Measurements from ENCODE around the gene SF1. TPM values are rescaled to one million over a fixed set of nuclear protein-coding genes. Genes with fewer than 3 reads are reported as not detected.

The SF1 gene
- total and polyA plus RNA-seq, 10 donors = 54.2 to 585 (median 443) TPM

DNA sequence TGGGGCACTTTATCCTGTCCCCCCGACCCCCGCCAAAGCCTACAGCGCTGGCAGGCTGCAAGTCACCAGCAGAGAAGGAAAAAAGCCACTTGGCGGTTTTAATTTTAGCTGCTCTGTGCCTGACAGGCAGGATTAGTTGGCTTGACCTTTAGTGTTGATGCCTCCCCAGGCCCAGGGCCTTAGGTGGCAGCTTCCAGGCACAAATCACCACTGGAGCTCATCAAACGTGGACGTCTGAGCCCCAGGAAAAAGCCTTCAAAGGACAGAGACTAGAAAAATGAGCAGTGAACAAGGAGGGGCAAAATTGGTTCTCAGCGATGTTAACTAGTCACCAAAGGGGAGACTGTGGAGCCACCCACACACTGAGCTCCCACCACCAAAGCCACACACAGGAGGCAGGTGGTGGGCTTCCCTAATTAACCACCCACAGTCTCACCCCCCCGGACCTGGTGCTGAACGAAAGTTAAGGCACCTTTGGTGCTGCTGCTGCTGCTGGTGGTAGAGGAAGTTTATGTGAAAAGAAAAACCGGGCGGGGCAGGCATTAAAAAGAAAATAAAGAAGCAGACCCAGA is 14.2 kb downstream of the SF1 start:
- Histone ChIP-seq H3K36me3 (peaks cover 2 to 93% (median 65%) of the 10 kb centered on the region in 6 donors), H3K4me3 (peak overlapping the region in 1 of 8 donors; percentile 28), H3K4me1 (peaks cover 74 to 100% (median 98%) of the 10 kb centered on the region in 6 donors), H3K9me3 (no peaks in the 10 kb centered on the region), H3K27ac (peak overlapping the region; percentile 63 to 91 (median 81)), H3K27me3 (replicated peaks in 1 of 7) (no peaks in the 10 kb centered on the region)
- DNase-seq = peak; percentile 88
- WGBS, 5 donors = 31 to 50% (median 38%) methylated on average over 11 of the region's 11 CpGs
- intact Hi-C loops (cut with DNase I; ENCODE audit: low total_unique reads) = no loop called here
- TF ChIP-seq POLR2AphosphoS5 (IDR thresholded peaks at IDR 0.05) (peak in 2 of 3 donors; percentile 53 to 70), POLR2A (IDR thresholded peaks at IDR 0.05) (no peak)

DNA sequence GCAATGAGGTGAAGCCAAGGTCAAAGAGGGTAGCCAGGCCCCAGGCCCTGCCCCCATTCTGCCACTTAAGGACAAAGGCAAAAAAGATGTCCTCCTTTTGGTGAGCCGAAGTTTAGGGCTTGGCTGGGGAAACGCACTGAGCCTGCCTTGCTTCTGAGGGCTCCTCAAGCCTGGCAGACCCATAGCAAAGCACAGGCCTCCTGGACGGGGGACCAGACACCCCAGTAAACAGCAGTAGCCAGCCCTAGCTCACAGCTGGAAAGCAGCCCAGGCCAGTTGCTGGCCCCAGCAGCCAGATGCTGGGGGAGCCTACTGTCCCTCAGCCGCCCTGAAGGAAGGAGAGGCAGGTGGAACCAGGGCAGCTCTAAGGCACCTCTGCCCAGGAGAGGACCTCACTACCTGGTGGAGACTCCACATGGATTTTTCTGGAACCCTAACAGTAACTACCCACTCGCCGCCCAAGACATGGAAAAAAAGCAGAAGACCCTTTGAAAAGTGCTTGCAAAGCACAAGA is 14.8 kb downstream of the SF1 start:
- DNase-seq = peak; percentile 75
- intact Hi-C loops (cut with DNase I; ENCODE audit: low total_unique reads) = no loop called here
- H3K27ac ChIP-seq = peak overlapping the region; percentile 63 to 91 (median 81)
- TF ChIP-seq POLR2AphosphoS5 (IDR thresholded peaks at IDR 0.05) (peak in 2 of 3 donors; percentile 5 to 68), POLR2A (IDR thresholded peaks at IDR 0.05) (no peak)
- TF ChIP-seq, protein P1, sequence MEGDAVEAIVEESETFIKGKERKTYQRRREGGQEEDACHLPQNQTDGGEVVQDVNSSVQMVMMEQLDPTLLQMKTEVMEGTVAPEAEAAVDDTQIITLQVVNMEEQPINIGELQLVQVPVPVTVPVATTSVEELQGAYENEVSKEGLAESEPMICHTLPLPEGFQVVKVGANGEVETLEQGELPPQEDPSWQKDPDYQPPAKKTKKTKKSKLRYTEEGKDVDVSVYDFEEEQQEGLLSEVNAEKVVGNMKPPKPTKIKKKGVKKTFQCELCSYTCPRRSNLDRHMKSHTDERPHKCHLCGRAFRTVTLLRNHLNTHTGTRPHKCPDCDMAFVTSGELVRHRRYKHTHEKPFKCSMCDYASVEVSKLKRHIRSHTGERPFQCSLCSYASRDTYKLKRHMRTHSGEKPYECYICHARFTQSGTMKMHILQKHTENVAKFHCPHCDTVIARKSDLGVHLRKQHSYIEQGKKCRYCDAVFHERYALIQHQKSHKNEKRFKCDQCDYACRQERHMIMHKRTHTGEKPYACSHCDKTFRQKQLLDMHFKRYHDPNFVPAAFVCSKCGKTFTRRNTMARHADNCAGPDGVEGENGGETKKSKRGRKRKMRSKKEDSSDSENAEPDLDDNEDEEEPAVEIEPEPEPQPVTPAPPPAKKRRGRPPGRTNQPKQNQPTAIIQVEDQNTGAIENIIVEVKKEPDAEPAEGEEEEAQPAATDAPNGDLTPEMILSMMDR (IDR thresholded peaks at IDR 0.05 in 8 of 11, conservative IDR thresholded peaks at IDR 0.05 in 3 of 11) = no peak
- no peaks in the 10 kb centered on the region for H3K9me3 ChIP-seq
- WGBS, 5 donors = 49 to 83% (median 67%) methylated on average over 5 to 6 of the region's 6 CpGs
- no peaks in the 10 kb centered on the region for H3K27me3 ChIP-seq (replicated peaks in 1 of 7)
- H3K36me3 ChIP-seq = peaks cover 2 to 88% (median 60%) of the 10 kb centered on the region in 6 donors
- H3K4me1 ChIP-seq = peaks cover 73 to 100% (median 96%) of the 10 kb centered on the region in 6 donors
- peak overlapping the region in 1 of 8 donors; percentile 28 for H3K4me3 ChIP-seq

DNA sequence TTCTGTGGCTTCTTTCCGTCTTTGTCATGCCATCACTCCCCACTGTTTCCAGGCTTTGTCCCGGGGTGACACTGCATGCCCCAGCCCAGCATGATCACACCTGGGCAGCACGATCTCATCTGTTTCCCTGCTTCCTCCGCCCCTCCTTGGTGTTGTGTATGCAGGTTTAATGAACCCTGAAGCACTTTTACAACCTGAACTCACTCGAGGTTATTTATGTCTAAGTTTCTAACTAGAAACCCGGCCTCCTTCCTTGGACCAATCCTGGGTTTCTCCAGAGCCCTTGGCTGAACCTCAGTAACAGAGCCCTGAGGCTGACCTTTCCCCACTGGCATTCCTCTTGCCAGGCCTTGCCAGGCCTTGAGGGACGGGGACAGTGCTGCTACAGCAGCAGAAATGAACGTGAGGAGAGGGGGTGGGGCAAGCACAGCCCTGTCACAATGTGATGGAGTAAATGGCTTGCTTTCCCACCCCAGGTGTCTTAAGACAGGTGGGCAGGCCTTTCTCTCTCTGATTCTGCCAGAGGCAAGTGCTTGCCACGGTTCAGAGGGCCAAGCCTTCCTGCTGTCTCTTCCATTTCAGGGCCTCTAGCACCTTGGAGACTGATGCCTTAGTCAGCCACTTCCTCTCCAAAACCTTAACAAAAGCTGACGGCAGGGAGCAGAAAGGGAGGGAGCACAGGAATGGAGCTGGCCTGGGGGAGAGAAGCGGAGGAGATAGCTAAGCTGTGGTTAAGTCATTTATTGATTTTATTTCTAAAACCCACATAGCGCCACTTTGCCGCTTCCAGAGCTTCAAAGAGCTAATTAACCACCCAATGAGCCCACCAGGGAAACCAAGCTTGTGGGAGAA is 15.4 kb downstream of the SF1 start:
- peaks cover 67 to 100% (median 89%) of the 10 kb centered on the region in 6 donors for H3K4me1 ChIP-seq
- no peaks in the 10 kb centered on the region for H3K9me3 ChIP-seq
- peak overlapping the region; percentile 63 to 91 (median 81) for H3K27ac ChIP-seq

DNA sequence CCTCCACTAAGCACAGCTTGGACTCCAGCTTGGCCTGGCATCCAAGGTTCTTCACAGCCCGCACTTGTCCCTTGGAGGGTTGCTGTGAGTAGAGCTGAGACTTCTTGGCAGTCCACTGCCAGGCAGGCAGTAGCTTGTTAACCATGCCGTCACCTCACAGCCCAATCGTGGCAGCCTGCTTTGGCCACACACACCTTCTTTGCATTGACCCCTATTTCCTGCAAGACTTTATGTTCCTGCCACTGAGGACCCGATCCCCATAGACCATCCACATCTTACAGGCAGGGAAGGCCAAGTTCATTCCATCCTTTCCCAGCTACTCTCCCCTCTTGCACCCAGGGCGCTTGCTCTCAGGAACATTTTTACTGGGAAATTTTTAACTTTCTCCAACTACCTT is 16.1 kb downstream of the SF1 start:
- H3K36me3 ChIP-seq = peaks cover under 1 to 75% (median 47%) of the 10 kb centered on the region in 6 donors

More for the DNA sequence above, 15.4 kb downstream of the SF1 start:
- TF ChIP-seq POLR2A (IDR thresholded peaks at IDR 0.05) = no peak
- peak in 2 of 3 donors; percentile 55 to 60 for TF ChIP-seq POLR2AphosphoS5 (IDR thresholded peaks at IDR 0.05)
- WGBS, 5 donors = 35 to 52% (median 45%) methylated on average over 13 of the region's 13 CpGs
- H3K4me3 ChIP-seq = peak overlapping the region in 1 of 8 donors; percentile 28
- intact Hi-C loops (cut with DNase I; ENCODE audit: low total_unique reads) = no loop called here
- DNase-seq = peak; percentile 76
- no peaks in the 10 kb centered on the region for H3K27me3 ChIP-seq (replicated peaks in 1 of 7)
- peaks cover 2 to 81% (median 53%) of the 10 kb centered on the region in 6 donors for H3K36me3 ChIP-seq

More for the DNA sequence above, 16.1 kb downstream of the SF1 start:
- TF ChIP-seq POLR2AphosphoS5 (IDR thresholded peaks at IDR 0.05) (peak; percentile 60 to 72 (median 68)), POLR2A (IDR thresholded peaks at IDR 0.05) (no peak)
- TF ChIP-seq, protein P1 (IDR thresholded peaks at IDR 0.05 in 8 of 11, conservative IDR thresholded peaks at IDR 0.05 in 3 of 11) = no peak
- Histone ChIP-seq H3K27me3 (replicated peaks in 1 of 7) (no peaks in the 10 kb centered on the region), H3K4me1 (peaks cover 60 to 94% (median 83%) of the 10 kb centered on the region in 6 donors), H3K9me3 (no peaks in the 10 kb centered on the region), H3K27ac (peak overlapping the region; percentile 49 to 91 (median 81)), H3K4me3 (peak overlapping the region in 1 of 8 donors; percentile 28)
- intact Hi-C loops (cut with DNase I; ENCODE audit: low total_unique reads) = no loop called here
- no peak for DNase-seq
- WGBS, 5 donors = 59 to 77% (median 61%) methylated on average over 5 of the region's 5 CpGs
